NCI-H345 treated with DMSO at 0.1 percent for 48 hours (cell line): Measurements from ENCODE around the gene GGN.
A peak's percentile ranks its signal among the peaks of the same experiment; 100 is the strongest.
"Not testable (repeated sequence)": the region's sequence is repeated elsewhere in the genome, so short reads cannot be mapped to it uniquely, and the experiment has no call there.

Experiments
- DNase-seq: peaks from one replicate; lab custom pipeline; 2025; ENCODE audit not compliant: unreplicated experiment; lab: John Stamatoyannopoulos, UW

Gene GGN

DNA sequence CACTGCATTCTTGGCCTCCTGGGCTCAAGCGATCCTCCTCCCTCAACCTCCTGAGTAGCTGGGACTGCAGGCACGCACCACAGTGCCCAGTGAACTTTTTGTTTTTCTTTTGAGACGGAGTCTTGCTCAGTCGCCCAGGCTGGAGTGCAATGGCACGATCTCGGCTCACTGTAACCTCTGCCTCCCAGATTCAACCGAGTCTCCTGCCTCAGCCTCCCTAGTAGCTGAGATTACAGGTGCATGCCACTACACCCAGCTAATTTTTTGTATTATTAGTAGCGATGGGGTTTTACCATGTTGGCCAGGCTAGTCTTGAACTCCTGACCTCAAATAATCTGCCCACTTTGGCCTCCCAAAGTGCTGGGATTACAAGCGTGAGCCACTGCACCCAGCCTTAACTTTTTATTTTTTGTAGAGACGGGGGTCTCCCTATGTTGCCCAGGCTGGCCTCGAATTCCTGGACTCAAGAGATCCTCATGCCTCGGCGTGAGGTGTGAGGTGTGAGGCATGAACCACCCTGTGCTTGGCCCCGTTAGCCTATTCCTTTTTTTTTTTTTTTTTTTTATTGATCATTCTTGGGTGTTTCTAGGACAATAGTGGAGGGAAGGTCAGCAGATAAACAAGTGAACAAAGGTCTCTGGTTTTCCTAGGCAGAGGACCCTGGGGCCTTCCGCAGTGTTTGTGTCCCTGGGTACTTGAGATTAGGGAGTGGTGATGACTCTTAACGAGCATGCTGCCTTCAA, 24.7 kb downstream of the GGN start:
- not testable (repeated sequence) for DNase-seq

DNA sequence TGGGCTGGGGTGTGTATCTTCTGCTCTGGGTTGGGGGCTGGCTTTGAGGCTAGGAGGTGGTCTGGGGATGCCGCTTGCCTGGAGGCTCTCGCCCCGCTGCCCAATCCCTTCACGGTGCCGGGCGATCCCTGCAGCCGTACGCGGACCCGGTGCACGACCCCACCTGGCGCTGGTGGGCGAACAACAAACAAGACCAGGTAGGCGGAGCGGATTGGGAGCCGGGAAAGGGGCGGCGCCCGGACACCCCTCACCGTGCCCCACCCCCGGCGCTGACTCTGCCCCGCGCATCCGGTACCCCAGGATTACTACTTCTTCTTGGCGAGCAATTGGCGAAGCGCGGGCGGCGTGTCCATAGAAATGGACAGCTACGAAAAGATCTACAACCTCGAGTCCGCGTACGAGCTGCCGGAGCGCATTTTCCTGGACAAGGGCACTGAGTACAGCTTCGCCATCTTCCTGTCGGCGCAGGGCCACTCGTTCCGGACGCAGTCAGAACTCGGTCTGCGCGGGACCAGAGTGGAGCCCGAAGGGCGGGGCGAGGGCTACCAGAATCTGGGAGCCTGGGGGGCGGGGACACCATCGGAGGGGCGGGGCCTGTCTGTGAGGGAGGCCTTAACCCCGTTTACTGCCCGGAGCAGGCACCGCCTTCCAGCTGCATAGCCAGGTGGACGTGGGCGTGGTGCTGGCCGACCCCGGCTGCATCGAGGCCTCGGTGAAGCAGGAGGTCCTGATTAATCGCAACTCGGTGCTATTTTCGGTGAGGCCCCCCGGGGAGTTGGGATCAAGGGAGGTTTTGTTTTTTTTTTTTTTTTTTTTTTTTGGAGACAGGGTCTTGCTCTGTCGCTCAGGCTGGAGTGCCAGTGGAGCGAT, 25.5 kb downstream of the GGN start:
- peak; percentile 99 for DNase-seq

- DNase-seq: peak; percentile 99
Measured at GRCh38 chr19:38361633-38362075, 26.2 kb downstream of the GGN start.

DNA sequence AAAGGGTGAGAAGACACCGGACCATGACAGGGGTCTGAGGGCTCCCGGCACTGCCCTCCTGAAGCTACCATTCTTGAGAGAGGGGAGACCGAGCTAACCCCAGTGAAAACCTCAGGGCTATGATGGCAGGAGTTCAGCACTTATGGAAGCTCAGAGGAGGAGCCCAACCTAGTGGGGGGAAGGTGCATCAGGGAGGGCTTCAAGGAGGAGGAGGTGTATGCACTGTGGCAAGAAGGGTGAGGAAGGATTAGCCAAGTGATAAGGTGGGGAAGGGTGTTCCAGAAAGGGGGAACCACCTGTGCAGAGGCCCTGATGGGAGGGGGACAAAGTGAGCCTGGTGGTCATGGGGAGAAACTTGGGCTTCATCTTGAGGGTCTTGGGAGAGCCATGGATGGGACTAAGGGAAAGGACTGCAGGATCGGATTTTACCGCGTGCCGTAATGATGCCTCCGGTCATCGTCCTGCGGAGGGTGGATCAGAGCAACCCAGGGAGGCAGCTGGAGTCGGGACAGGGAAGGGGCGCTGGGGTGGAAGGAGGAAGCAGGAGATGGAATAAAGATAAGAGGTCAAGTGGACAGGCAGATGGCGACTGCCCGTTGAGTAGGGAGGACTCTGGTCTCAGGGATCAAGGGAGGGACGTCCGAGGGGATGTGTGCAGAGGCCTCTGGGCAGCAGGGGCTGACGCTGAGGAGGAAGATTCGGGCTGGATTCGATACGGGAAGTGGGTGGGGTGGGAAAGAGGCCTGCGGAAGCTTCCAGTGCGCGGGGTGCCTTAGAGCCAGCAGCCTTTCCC, 26.8 kb downstream of the GGN start:
- DNase-seq: no peak

DNA sequence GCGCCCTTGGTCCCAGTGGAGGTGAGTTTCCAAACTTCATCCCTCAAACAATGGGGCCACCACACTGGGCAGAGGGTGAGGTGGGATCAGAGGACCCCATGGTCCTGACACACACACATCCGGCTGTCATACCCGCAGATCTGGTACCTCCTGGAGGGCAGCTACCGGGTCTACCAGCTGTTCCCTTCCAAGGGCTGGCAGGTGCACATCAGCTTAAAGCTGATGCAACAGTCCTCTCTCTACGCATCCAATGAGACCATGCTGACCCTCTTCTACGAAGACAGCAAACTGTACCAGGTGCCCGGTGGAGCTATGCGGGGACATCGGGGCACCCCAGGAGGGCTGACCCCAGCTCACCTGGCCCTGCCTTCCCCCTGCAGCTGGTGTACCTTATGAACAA, 27.5 kb downstream of the GGN start:
- DNase-seq: peak; percentile 2

- no peak for DNase-seq
Measured at GRCh38 chr19:38359242-38360021, 28.4 kb downstream of the GGN start.

GRCh38 chr19:38358071-38358470, 29.8 kb downstream of the GGN start:
- DNase-seq: no peak

GRCh38 chr19:38355728-38356725, 31.8 kb downstream of the GGN start:
- no peak for DNase-seq

DNA sequence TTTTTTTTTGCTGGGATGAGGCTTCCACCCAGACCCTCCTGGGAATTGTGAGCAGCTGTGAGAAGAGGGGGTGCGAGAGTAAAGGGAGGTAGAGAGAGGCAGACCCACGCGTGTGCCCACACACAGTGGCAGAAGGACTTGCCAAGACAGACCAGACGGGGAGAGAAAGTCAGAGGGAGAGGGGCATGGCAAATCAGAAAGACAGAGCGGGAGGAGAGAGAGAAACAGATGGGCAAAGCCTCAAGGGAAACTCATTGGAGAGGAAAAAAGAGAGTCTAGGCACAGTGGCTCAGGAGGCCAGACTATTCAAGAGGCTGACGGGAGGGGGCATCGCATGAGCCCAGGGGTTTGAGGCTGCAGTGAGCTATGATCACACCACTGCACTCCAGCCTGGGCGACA, 35.2 kb downstream of the GGN start:
- DNase-seq: no peak

DNA sequence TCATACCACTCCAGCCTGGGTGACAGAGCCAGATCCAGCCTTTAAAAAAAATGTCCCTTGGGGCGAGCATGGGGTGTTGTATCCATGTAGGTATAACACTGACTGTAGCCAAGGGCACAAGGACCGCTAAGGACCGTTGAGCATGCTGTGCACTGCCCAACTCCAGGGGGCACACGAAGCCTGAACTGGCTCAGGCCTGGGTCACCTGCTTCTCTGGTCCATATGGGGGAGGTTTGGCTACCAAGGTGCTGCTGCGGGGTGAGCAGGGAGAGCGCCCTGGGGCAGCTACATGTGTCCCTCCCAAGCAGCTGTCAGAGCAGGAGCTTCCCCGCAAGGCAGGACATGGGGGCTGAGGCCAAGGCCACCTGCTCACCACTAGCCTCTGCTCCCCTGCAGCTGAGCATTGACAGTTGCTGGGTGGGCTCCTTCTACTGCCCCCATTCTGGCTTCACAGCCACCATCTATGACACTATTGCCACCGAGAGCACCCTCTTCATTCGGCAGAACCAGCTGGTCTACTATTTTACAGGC, 35.9 kb downstream of the GGN start:
- no peak for DNase-seq

DNA sequence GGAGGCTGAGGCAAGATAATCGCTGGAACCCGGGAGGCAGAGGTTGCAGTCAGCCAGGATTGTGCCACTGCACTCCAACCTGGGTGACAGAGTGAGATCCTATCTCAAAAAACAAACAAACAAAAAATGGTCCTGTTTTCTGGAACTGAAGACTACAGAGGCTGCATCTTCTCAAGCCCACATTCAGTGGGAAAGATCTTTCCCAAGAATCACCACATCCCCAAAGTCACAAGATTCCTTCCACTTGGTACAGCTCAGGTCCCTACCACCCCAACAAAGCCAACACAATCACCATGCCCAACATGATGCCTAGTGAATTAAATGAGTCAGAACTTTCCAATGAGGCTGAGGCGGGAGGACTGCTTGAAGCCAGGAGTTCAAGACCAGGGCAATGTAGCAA, 37.0 kb downstream of the GGN start:
- DNase-seq: no peak

- DNase-seq: no peak
Measured at GRCh38 chr19:38346837-38347236, 41.0 kb downstream of the GGN start.

GRCh38 chr19:38340927-38341326, 46.9 kb downstream of the GGN start:
- DNase-seq: no peak

- DNase-seq: not testable (repeated sequence)
Measured at GRCh38 chr19:38339011-38339410, 48.8 kb downstream of the GGN start.

DNA sequence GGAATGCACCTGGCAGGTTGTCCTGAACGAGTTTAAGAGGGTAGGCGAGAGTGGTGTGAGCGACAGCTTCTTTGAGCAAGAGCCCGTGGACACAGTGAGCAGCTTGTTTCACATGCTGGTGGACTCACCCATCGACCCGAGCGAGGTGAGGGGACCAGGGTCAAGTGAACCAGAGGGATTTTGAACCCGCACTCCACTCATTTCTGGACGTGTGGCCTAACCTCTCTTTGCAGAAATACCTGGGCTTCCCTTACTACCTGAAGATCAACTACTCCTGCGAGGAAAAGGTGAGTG, 50.5 kb downstream of the GGN start:
- no peak for DNase-seq

GRCh38 chr19:38336638-38337359, 51.0 kb downstream of the GGN start:
- peak; percentile 100 for DNase-seq

DNA sequence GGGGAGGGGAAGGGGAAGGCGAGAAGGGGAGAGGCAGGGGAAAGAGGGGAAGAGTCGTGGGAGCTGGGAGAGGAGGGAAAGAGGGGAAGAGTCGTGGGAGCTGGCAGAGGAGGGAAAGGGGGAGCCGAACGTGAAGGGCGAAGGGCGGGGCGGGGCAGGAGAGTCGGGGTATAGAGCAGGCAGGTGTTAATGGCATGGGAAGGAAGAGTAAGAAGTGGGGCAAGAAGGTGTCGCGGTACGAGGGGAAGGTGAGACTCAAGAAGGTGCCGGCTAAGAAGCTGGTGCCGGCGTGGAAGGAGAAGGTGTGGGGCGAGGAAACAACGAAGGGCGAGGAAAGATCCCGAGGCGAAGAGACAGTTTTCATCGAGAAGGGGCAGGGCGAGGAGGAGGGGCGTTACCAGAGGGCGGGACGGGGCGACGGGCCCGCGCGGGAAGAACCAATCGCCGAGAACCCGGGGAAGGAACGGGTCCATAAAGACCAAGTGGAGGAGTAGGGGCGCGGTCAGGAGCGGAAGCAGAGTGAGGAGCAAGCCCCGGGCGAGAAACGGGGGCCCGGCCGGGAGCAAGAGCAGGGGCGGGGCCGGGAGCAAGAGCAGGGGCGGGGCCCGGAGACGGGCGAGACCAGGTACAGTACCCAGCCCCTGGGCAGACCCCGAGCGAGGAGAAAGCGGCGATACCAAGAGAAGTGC, 51.7 kb downstream of the GGN start:
- DNase-seq: peak; percentile 99
